HEK293 (cell line): ENCODE results near the gene ZNF221.

Experiments
- KLF1 ChIP-seq: fragments of 450-650 bp; formaldehyde crosslinking; IDR thresholded peaks from 2 replicates; pipeline ENCODE4 v1.5.1; 2016; ENCODE audit warnings: missing biosample characterization, missing genetic modification characterization
- ZNF138 ChIP-seq: fragments of 450-650 bp; formaldehyde crosslinking; IDR thresholded peaks from 2 replicates; pipeline ENCODE4 v1.5.1; 2016; ENCODE audit warnings: missing biosample characterization, missing genetic modification characterization, borderline replicate concordance

DNA sequence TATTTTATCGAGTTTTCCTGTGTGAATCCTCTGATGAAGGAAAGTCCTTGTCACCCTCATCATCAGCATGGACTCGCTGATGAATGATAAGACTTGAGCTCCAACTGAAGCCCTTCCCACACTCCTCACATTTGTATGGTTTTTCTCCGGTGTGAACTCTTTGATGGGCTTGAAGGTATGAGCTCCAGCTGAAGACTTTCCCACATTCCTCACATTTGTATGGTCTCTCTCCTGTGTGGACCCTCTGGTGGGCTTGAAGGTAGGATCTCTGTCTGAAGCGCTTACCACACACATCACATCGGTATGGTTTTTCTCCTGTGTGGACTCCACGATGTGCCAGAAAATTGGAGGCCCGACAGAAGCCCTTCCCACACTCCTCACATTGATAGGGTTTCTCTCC lies 37.6 kb upstream of the ZNF221 start:
- TF ChIP-seq KLF1 (no peak), ZNF138 (tag by site-specific recombination) (no peak)
